Ovary (tissue), 9 donors: ENCODE data around the gene RIGI. TPM values are rescaled to one million over a fixed set of nuclear protein-coding genes. Genes with fewer than 3 reads are reported as not detected.
"Not testable (repeated sequence)": the region's sequence is repeated elsewhere in the genome, so short reads cannot be mapped to it uniquely, and the experiment has no call there.

Source experiments
- DNase-seq, 5 donors: peaks; one replicate each; pipeline ENCODE4 v3.0.0-alpha.2; 2019 to 2020
- H3K27ac ChIP-seq, 2 donors: fragments of 200-600 bp; one replicate each; pipeline versions ENCODE4 v1.5.1 to v1.8.0; 2019 to 2022
- H3K27me3 ChIP-seq: fragments of 200-600 bp; one replicate; pipeline ENCODE4 v1.8.0; 2022
- H3K36me3 ChIP-seq: fragments of 200-600 bp; sonication (generic); one replicate; pipeline ENCODE4 v1.5.1; 2019
- H3K4me1 ChIP-seq: one replicate; pipeline ENCODE4 v1.8.1; 2013; ENCODE audit warnings: mild to moderate bottlenecking, moderate library complexity; ENCODE audit not compliant: insufficient read depth
- H3K4me3 ChIP-seq: fragments of 200-600 bp; sonication (generic); one replicate; pipeline ENCODE4 v1.5.1; 2017
- H3K9me3 ChIP-seq, 2 donors: fragments of 200-600 bp in 1 of 2; sonication (generic) in 1 of 2; one replicate each; pipeline versions ENCODE4 v1.5.1 to v1.8.1; 2013 to 2019; ENCODE audit warnings: mild to moderate bottlenecking in 1 of 2, moderate library complexity in 1 of 2
- EP300 ChIP-seq: sonication (generic); formaldehyde crosslinking; IDR thresholded peaks from one replicate; pipeline ENCODE4 v1.6.1; 2017; ENCODE audit warnings: antibody characterized with exemption
- POLR2A ChIP-seq: fragments of 450-650 bp; IDR thresholded peaks from one replicate; pipeline ENCODE4 v1.6.1; 2017; ENCODE audit warnings: antibody characterized with exemption, mild to moderate bottlenecking, moderate library complexity
- WGBS, 3 donors: extraction: QIAGEN DNeasy Blood & Tissue Kit in 1 of 3; methylation state at CpG; one replicate each; pipeline versions ENCODE4 v1.1.5 to v1.1.7; 2013 to 2017; 5-methylcytosine and 5-hydroxymethylcytosine counted together
- intact Hi-C, 4 donors: fragments of 100-400 bp; cut with DNase I; formaldehyde crosslinking; loops; one replicate each; pipeline versions ENCODE4 v1.11.0 to v1.15.1; 2022 to 2023
- polyA plus RNA-seq, 2 donors: library from polyadenylated mRNA; stranded (reverse); fragments of 200-250 nt in 1 of 2; fragments of 350-450 nt in 1 of 2; fragmentation: Illumina TruSeq in 1 of 2; extraction: RNeasy Lipid Tissue Mini Kit (QIAGEN cat#74804) in 1 of 2; gene quantifications; one replicate each; pipeline ENCODE4 v1.2.3, GENCODE V29; 2013 to 2014
- total RNA-seq, 7 donors: library from RNA; depleted of rRNA in 2 of 7; stranded (reverse); fragments of >200 nt in 2 of 7; fragmentation: NEBNext Ultra II Directional in 3 of 7; extraction: Animal tissue kit (Norgen Biotek cat#: 25700) in 3 of 7; gene quantifications; one replicate each; pipeline versions ENCODE4 v1.1.0 to v1.2.4, GENCODE V29; 2016 to 2023
- TF ChIP-seq, protein P1 (sequence below), 3 donors: fragments of 450-650 bp in 2 of 3; fragments of 200-600 bp in 1 of 3; IDR thresholded peaks; one replicate each; pipeline versions ENCODE4 v1.5.1 to v1.8.0; 2016 to 2022; ENCODE audit warnings: antibody characterized with exemption in 3 of 3, mild to moderate bottlenecking in 1 of 3
- donor health status: DM: no; HTN: no; CAD: no; lungs with moderate emphysema.
- donor health status: DM: no; HTN: no; CAD: no.
- donor health status: Bipolar disorder and iron deficiency.
- donor health status: DM: yes; HTN: yes; CAD: no.
- donor health status: DM: no; HTN: no; CAD: no.
- donor health status: DM: yes; HTN: yes; CAD: no.

RIGI gene
- total and polyA plus RNA-seq, 9 donors: 5.4 to 16.7 (median 7.1) TPM

- TF ChIP-seq, protein P1, sequence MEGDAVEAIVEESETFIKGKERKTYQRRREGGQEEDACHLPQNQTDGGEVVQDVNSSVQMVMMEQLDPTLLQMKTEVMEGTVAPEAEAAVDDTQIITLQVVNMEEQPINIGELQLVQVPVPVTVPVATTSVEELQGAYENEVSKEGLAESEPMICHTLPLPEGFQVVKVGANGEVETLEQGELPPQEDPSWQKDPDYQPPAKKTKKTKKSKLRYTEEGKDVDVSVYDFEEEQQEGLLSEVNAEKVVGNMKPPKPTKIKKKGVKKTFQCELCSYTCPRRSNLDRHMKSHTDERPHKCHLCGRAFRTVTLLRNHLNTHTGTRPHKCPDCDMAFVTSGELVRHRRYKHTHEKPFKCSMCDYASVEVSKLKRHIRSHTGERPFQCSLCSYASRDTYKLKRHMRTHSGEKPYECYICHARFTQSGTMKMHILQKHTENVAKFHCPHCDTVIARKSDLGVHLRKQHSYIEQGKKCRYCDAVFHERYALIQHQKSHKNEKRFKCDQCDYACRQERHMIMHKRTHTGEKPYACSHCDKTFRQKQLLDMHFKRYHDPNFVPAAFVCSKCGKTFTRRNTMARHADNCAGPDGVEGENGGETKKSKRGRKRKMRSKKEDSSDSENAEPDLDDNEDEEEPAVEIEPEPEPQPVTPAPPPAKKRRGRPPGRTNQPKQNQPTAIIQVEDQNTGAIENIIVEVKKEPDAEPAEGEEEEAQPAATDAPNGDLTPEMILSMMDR (IDR thresholded peaks at IDR 0.05): no peak
- TF ChIP-seq POLR2A: no peak
- no peak for TF ChIP-seq EP300
- 0 to 1% (median 1%) methylated on average over 36 of the region's 36 CpGs for WGBS, 3 donors
- Histone ChIP-seq H3K9me3 (no peaks in the 10 kb centered on the region), H3K27ac (peak overlapping the region; percentile 95 to 99), H3K36me3 (no peaks in the 10 kb centered on the region), H3K4me3 (peak overlapping the region; percentile 60), H3K27me3 (no peaks in the 10 kb centered on the region), H3K4me1 (no peaks in the 10 kb centered on the region)
- peak; percentile 39 to 58 (median 57) for DNase-seq
- intact Hi-C loops: loop anchor here in 2 of 4 donors (2.0 to 10.0 kb wide), 2 partner anchors 25 to 473 kb away; partner anchors contain the start of genes DNAJA1 (in 1 of the 2) and RIGI (in 1 of the 2)
Observed at GRCh38 chr9:32551276-32552051, 25.5 kb upstream of the RIGI start.

- intact Hi-C loops: loop anchor here in 2 of 4 donors (2.0 to 10.0 kb wide), 2 partner anchors 24 to 474 kb away; partner anchors contain the start of genes DNAJA1 (in 1 of the 2) and RIGI (in 1 of the 2)
- no peaks in the 10 kb centered on the region for H3K36me3 ChIP-seq
- no peaks in the 10 kb centered on the region for H3K9me3 ChIP-seq
- H3K27me3 ChIP-seq: no peaks in the 10 kb centered on the region
- 0 to 1% (median 1%) methylated on average over 40 to 75 of the region's 75 CpGs for WGBS, 3 donors
- peak overlapping the region; percentile 60 for H3K4me3 ChIP-seq
- DNase-seq: peak; percentile 94 to 97 (median 96)
- TF ChIP-seq EP300 (no peak), POLR2A (peak; percentile 68)
- TF ChIP-seq, protein P1 (IDR thresholded peaks at IDR 0.05): no peak
- H3K27ac ChIP-seq: peak overlapping the region; percentile 95 to 99
- H3K4me1 ChIP-seq: no peaks in the 10 kb centered on the region
Observed at GRCh38 chr9:32550562-32551275, 24.7 kb upstream of the RIGI start.

DNA sequence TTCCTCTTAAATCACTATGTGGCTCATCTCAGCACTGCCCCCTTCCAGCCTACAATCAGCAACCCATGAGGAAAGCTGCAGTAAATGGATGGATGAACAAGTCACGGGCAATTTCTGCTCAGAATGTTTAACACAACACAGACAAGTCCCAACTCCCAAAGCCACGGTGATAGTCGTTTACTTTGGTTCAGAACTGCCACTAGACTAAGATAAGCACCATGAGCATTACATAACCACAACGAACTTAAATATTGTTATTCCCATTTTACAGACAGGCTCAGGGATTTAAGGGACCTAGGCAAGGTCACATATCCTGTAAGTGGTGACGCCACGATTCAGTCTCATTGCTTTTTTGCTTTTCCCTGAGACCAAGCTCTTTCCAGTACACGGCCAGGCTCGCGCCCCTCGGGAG, 24.2 kb upstream of the RIGI start:
- Histone ChIP-seq H3K27ac (peak overlapping the region; percentile 95 to 99), H3K9me3 (no peaks in the 10 kb centered on the region), H3K36me3 (no peaks in the 10 kb centered on the region), H3K27me3 (no peaks in the 10 kb centered on the region), H3K4me3 (peak overlapping the region; percentile 60), H3K4me1 (no peaks in the 10 kb centered on the region)
- TF ChIP-seq EP300: no peak
- no peak for TF ChIP-seq POLR2A
- TF ChIP-seq, protein P1 (IDR thresholded peaks at IDR 0.05): no peak
- intact Hi-C loops: loop anchor here in 2 of 4 donors (2.0 to 10.0 kb wide), 2 partner anchors 23 to 475 kb away; partner anchors contain the start of genes DNAJA1 (in 1 of the 2) and RIGI (in 1 of the 2)
- DNase-seq: no peak
- WGBS, 3 donors: 1 to 2% (median 1%) methylated on average over 10 of the region's 10 CpGs

DNA sequence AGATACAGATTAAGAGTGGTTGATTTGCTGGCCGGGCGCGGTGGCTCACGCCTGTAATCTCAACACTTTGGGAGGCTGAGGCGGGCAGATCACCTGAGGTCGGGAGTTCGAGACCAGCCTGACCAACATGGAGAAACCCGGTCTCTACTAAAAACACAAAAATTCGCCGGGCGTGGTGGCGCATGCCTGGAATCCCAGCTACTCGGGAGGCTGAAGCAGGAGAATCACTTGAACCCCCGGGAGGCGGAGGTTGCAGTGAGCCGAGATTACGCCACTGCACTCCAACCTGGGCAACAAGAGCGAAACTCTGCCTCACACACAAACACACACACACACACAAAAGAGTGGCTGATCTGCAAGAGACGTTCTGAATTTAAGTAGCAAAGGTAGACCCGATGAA, 22.2 kb upstream of the RIGI start:
- H3K9me3 ChIP-seq, H3K27me3 ChIP-seq, H3K36me3 ChIP-seq, intact Hi-C loops, H3K4me3 ChIP-seq, H3K27ac ChIP-seq, DNase-seq, H3K4me1 ChIP-seq: not testable (repeated sequence)
- WGBS, 3 donors: 96 to 97% (median 97%) methylated on average over 20 of the region's 20 CpGs
